Measurements from ENCODE around the gene MRPL12. TPM values are rescaled to one million over a fixed set of nuclear protein-coding genes. Genes with fewer than 3 reads are reported as not detected.
"Not testable (repeated sequence)": the region's sequence is repeated elsewhere in the genome, so short reads cannot be mapped to it uniquely, and the experiment has no call there.

Gene MRPL12
- polyA plus RNA-seq, 4 donors, result 46.3 to 258 (median 170) TPM

DNA sequence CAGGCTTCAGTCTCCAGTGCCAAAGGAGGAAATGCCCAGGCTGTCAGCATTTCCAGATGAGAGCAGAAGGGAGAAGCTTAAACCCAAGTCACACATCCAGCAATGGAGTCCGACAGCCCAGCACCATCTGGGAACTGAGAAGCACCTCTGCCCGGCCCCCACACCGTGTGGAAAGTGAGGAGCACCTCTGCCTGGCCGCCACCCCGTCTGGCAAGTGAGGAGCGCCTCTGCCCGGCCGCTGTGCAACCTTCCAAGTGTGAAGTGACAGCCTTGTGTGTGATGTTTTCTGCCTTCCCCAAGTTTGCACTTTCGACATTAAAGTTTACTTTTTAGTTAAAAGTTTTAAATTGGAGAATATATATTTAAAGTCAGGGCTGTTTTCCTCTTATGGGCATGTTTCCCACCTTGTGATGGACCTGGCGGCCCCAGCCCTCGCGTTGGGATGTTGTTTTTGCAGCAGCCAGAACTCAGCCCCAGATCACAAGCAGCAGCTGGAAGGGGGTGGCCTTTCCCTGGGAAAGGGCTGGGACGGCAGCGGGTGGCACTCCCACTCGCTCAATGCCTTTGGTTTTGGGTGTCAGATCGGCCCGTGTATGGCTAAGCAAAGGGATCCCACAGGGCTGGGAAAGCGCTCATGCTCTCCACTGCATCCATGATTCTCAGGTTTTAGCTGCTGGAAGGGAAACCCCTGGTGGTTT is 29.5 kb upstream of the MRPL12 start:
- Histone ChIP-seq H3K4me1 (ENCODE audit: control insufficient read depth in 3 of 3, insufficient read depth in 2 of 3, low read depth in 1 of 3, low read length in 2 of 3) (no peaks in the 10 kb centered on the region), H3K27me3 (ENCODE audit: control insufficient read depth in 3 of 3, insufficient read depth in 3 of 3, low read length in 3 of 3) (no peaks in the 10 kb centered on the region), H3K4me3 (ENCODE audit: low read depth in 1 of 3, low read length in 3 of 3) (no peak overlapping the region), H3K27ac (ENCODE audit: low read depth in 1 of 3, low read length in 2 of 3) (no peak overlapping the region), H3K9me3 (ENCODE audit: control insufficient read depth in 2 of 2, insufficient read depth in 1 of 2, low read depth in 1 of 2, low read length in 1 of 2) (peaks cover 0 to 5% of the 10 kb centered on the region in 2 donors), H3K36me3 (ENCODE audit: control insufficient read depth in 3 of 3, insufficient read depth in 2 of 3, low read depth in 1 of 3, low read length in 3 of 3) (peaks cover 6 to 64% (median 10%) of the 10 kb centered on the region in 3 donors)
- no peak for FAIRE-seq
- no peak for DNase-seq
- WGBS, 3 donors, result 84 to 89% (median 86%) methylated on average over 18 of the region's 18 CpGs

DNA sequence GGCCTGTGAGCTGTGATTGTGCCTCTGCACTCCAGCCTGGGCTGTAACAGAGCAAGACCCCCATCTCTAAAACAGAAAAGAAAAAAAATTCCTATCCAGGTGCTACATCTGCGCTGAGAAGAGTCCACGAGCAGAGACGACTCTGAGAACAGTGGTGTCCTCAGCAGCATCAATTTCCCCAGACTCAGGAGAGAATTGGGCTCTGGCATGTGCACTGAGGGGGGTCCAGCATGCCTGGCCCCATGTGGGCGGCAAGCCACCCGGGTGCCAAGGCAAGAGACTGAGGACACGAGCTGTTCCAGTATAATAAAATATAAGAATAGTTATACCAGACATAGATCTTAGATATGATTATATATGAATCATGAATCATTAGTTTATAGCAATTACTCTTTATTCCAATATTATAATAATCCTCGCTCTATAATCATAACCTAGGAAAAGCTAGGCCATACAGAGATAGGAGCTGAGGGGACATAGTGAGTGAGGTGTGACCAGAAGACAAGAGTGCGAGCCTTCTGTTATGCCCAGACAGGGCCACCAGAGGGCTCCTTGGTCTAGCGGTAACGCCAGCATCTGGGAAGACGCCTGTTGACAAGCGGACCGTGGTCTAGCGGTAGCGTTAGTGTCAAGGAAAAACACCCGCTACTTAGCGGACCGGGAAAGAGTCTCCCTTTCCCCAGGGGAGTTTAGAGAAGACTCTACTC is 27.5 kb upstream of the MRPL12 start:
- H3K4me3 ChIP-seq (ENCODE audit: low read depth in 1 of 3, low read length in 3 of 3); DNase-seq; H3K4me1 ChIP-seq (ENCODE audit: control insufficient read depth in 3 of 3, insufficient read depth in 2 of 3, low read depth in 1 of 3, low read length in 2 of 3); FAIRE-seq; H3K27me3 ChIP-seq (ENCODE audit: control insufficient read depth in 3 of 3, insufficient read depth in 3 of 3, low read length in 3 of 3); H3K9me3 ChIP-seq (ENCODE audit: control insufficient read depth in 2 of 2, insufficient read depth in 1 of 2, low read depth in 1 of 2, low read length in 1 of 2); H3K27ac ChIP-seq (ENCODE audit: low read depth in 1 of 3, low read length in 2 of 3): not testable (repeated sequence)
- 42 to 49% (median 43%) methylated on average over 17 to 18 of the region's 18 CpGs for WGBS, 3 donors
- peaks cover 6 to 54% (median 10%) of the 10 kb centered on the region in 3 donors for H3K36me3 ChIP-seq (ENCODE audit: control insufficient read depth in 3 of 3, insufficient read depth in 2 of 3, low read depth in 1 of 3, low read length in 3 of 3)

DNA sequence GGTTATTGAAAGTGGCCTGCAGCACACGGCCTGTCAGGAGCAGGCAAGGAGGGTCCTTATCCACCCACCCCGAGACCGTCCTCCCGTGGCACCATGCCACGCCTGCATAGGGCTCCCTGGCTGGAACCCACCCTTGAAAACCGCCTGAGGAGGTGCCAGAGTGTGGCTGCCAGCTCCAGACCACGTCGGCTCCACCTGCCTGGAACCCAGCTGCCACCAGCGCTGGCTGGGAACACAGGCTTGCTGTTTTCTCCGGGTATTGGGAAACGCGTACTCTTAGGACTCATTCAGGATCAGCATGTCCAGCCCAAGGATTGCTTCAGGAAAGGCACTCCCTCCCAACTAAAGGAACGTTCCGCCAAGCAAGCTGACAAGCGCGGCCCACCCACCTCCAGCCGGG is 26.3 kb upstream of the MRPL12 start:
- H3K4me1 ChIP-seq (ENCODE audit: control insufficient read depth in 3 of 3, insufficient read depth in 2 of 3, low read depth in 1 of 3, low read length in 2 of 3), result no peaks in the 10 kb centered on the region
- H3K9me3 ChIP-seq (ENCODE audit: control insufficient read depth in 2 of 2, insufficient read depth in 1 of 2, low read depth in 1 of 2, low read length in 1 of 2), result peaks cover 0 to 5% of the 10 kb centered on the region in 2 donors
- WGBS, 3 donors, result 88 to 95% (median 94%) methylated on average over 17 of the region's 17 CpGs
- DNase-seq (no peak), FAIRE-seq (no peak)
- H3K27me3 ChIP-seq (ENCODE audit: control insufficient read depth in 3 of 3, insufficient read depth in 3 of 3, low read length in 3 of 3), result no peaks in the 10 kb centered on the region
- H3K27ac ChIP-seq (ENCODE audit: low read depth in 1 of 3, low read length in 2 of 3), result no peak overlapping the region
- H3K36me3 ChIP-seq (ENCODE audit: control insufficient read depth in 3 of 3, insufficient read depth in 2 of 3, low read depth in 1 of 3, low read length in 3 of 3), result peaks cover 0 to 53% (median 8%) of the 10 kb centered on the region in 3 donors
- H3K4me3 ChIP-seq (ENCODE audit: low read depth in 1 of 3, low read length in 3 of 3), result no peak overlapping the region

DNA sequence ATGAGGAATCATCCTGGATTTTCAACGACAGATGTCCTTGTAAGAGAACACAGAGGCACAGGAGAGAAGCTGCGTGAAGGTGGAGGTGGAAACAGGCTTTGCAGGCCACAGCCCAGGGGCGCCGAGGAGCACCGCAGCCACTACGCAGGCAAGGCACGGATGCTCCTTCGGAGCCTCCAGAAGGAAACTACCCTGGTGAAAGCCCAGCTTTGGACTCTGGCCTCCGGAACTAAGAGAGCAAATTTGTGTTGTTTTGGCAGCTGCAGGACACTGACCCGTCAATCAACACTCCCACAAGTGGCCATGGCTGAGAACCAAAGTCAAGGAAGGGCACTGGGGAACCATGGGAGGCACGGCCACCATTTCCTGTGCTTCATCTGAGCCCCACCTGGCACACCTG is 23.0 kb upstream of the MRPL12 start:
- 46 to 84% (median 74%) methylated on average over 11 of the region's 11 CpGs for WGBS, 3 donors
- Histone ChIP-seq H3K36me3 (ENCODE audit: control insufficient read depth in 3 of 3, insufficient read depth in 2 of 3, low read depth in 1 of 3, low read length in 3 of 3) (peaks cover 0 to 32% (median 0%) of the 10 kb centered on the region in 3 donors), H3K27ac (ENCODE audit: low read depth in 1 of 3, low read length in 2 of 3) (no peak overlapping the region), H3K27me3 (ENCODE audit: control insufficient read depth in 3 of 3, insufficient read depth in 3 of 3, low read length in 3 of 3) (no peaks in the 10 kb centered on the region), H3K4me3 (ENCODE audit: low read depth in 1 of 3, low read length in 3 of 3) (no peak overlapping the region), H3K9me3 (ENCODE audit: control insufficient read depth in 2 of 2, insufficient read depth in 1 of 2, low read depth in 1 of 2, low read length in 1 of 2) (peaks cover 0 to 5% of the 10 kb centered on the region in 2 donors), H3K4me1 (ENCODE audit: control insufficient read depth in 3 of 3, insufficient read depth in 2 of 3, low read depth in 1 of 3, low read length in 2 of 3) (peaks cover 0 to 8% (median 4%) of the 10 kb centered on the region in 3 donors)
- FAIRE-seq (no peak), DNase-seq (no peak)

DNA sequence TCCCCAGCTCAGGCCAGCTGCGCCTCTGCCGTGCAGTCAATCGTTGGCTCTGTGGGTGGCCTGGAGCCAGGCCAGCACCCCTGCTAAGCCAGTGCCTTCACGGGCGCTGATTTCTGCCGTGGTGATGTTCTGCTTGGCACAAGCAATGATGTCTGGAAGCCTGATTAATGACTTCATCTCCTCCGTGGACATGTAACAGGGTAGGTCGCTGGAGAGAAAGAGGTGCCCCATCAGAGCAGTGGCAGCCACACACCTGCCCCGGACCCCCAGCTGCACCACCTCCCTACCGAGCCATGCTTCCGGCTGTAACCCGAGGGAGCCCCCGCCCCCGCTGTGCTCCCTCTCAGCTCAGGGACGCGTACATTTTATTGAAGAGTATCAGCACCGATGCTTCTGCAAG is 21.5 kb upstream of the MRPL12 start:
- Histone ChIP-seq H3K9me3 (ENCODE audit: control insufficient read depth in 2 of 2, insufficient read depth in 1 of 2, low read depth in 1 of 2, low read length in 1 of 2) (peaks cover 0 to 1% of the 10 kb centered on the region in 2 donors), H3K27ac (ENCODE audit: low read depth in 1 of 3, low read length in 2 of 3) (no peak overlapping the region), H3K4me1 (ENCODE audit: control insufficient read depth in 3 of 3, insufficient read depth in 2 of 3, low read depth in 1 of 3, low read length in 2 of 3) (peaks cover 0 to 13% (median 4%) of the 10 kb centered on the region in 3 donors), H3K27me3 (ENCODE audit: control insufficient read depth in 3 of 3, insufficient read depth in 3 of 3, low read length in 3 of 3) (no peaks in the 10 kb centered on the region), H3K36me3 (ENCODE audit: control insufficient read depth in 3 of 3, insufficient read depth in 2 of 3, low read depth in 1 of 3, low read length in 3 of 3) (peaks cover 0 to 43% (median under 1%) of the 10 kb centered on the region in 3 donors), H3K4me3 (ENCODE audit: low read depth in 1 of 3, low read length in 3 of 3) (no peak overlapping the region)
- DNase-seq (no peak), FAIRE-seq (no peak)
- 82 to 86% (median 84%) methylated on average over 17 of the region's 17 CpGs for WGBS, 3 donors

DNA sequence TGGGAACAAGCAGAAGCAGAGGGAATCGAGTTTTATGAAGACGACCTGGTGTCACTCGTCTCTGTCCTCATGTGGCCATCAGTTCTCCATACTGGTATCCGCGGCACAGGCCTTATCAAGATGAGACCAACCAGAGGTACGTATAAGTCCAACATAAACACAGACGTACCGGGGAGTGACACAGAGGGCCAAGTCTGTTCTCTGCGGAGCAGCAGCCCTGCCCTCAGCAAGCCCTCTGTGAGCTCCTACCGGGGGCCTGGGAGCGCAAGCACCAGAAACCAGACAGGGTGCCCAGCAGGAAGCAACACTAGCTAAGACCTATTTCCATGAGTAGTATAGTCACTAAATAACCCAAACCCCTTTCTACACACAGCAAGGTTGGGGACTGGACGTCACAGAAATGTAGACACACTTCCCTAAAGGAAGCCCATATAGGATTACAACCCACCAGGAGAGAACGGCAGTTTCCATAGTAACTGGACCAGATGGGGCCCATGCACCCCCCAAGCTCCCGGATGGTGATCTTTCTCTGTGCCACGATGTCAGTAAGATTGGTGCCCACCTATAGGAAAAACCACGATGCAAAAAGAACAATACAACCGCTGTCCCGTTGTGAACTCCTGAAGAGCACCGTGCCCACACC is 20.5 kb upstream of the MRPL12 start:
- WGBS, 3 donors, result 30 to 41% (median 36%) methylated on average over 18 to 19 of the region's 19 CpGs
- H3K27ac ChIP-seq (ENCODE audit: low read depth in 1 of 3, low read length in 2 of 3), result peak overlapping the region in 1 of 3 donors; percentile 64
- no peak for FAIRE-seq

DNA sequence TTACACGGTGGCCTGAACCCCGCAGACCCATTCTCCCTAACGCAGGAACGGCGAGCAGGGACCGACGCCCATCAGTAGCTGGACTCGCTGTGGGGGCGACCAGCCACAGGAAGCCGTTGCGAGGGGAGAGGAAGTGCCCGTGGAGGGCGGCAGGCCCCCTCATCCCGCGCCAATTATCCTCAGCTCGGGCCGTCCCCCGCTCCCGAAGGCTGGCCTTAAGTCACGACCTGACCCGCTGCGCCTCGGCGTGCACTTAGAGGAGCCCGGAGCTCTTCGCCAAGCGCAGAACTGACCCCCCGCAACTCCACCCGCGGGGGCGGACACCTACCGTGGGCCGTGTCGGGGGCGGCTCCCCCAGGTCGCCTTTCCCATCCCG is 20.0 kb upstream of the MRPL12 start:
- Histone ChIP-seq H3K4me3 (ENCODE audit: low read depth in 1 of 3, low read length in 3 of 3) (peak overlapping the region; percentile 81 to 97 (median 95)), H3K4me1 (ENCODE audit: control insufficient read depth in 3 of 3, insufficient read depth in 2 of 3, low read depth in 1 of 3, low read length in 2 of 3) (peaks cover 0 to 13% (median 4%) of the 10 kb centered on the region in 3 donors), H3K27ac (ENCODE audit: low read depth in 1 of 3, low read length in 2 of 3) (peak overlapping the region in 2 of 3 donors; percentile 62 to 64), H3K36me3 (ENCODE audit: control insufficient read depth in 3 of 3, insufficient read depth in 2 of 3, low read depth in 1 of 3, low read length in 3 of 3) (peaks cover 0 to 58% (median 7%) of the 10 kb centered on the region in 3 donors), H3K9me3 (ENCODE audit: control insufficient read depth in 2 of 2, insufficient read depth in 1 of 2, low read depth in 1 of 2, low read length in 1 of 2) (no peaks in the 10 kb centered on the region), H3K27me3 (ENCODE audit: control insufficient read depth in 3 of 3, insufficient read depth in 3 of 3, low read length in 3 of 3) (no peaks in the 10 kb centered on the region)
- WGBS, 3 donors, result 0 to 1% (median 0%) methylated on average over 17 to 37 of the region's 37 CpGs
- no peak for FAIRE-seq
- DNase-seq, result no peak

More for the DNA sequence above, 20.5 kb upstream of the MRPL12 start:
- Histone ChIP-seq H3K4me1 (ENCODE audit: control insufficient read depth in 3 of 3, insufficient read depth in 2 of 3, low read depth in 1 of 3, low read length in 2 of 3) (peaks cover 0 to 13% (median 4%) of the 10 kb centered on the region in 3 donors), H3K9me3 (ENCODE audit: control insufficient read depth in 2 of 2, insufficient read depth in 1 of 2, low read depth in 1 of 2, low read length in 1 of 2) (no peaks in the 10 kb centered on the region), H3K27me3 (ENCODE audit: control insufficient read depth in 3 of 3, insufficient read depth in 3 of 3, low read length in 3 of 3) (no peaks in the 10 kb centered on the region), H3K36me3 (ENCODE audit: control insufficient read depth in 3 of 3, insufficient read depth in 2 of 3, low read depth in 1 of 3, low read length in 3 of 3) (peaks cover 0 to 53% (median 7%) of the 10 kb centered on the region in 3 donors), H3K4me3 (ENCODE audit: low read depth in 1 of 3, low read length in 3 of 3) (peak overlapping the region; percentile 81 to 97 (median 95))
- peak in 1 of 2 donors; percentile 19 for DNase-seq
